ENCODE measurements around the gene PSMD1.
"Not testable (repeated sequence)": the region's sequence is repeated elsewhere in the genome, so short reads cannot be mapped to it uniquely, and the experiment has no call there.

The PSMD1 gene

GRCh38 chr2:231117922-231118613, 61.4 kb downstream of the PSMD1 start:
- DNase-seq, result peak; percentile 91

GRCh38 chr2:231118614-231118942, 61.9 kb downstream of the PSMD1 start:
- no peak for DNase-seq

GRCh38 chr2:231123362-231123898, 66.8 kb downstream of the PSMD1 start:
- peak; percentile 82 for DNase-seq

- DNase-seq, result peak; percentile 62
Observed at GRCh38 chr2:231124838-231125568, 68.3 kb downstream of the PSMD1 start, which contains the start of gene HTR2B. TSS of gene HTR2B (minus strand) at chr2:231125042. CDS start at chr2:231123764, 1,278 bp downstream.

GRCh38 chr2:231126123-231126522, 69.5 kb downstream of the PSMD1 start:
- no peak for DNase-seq

GRCh38 chr2:231127480-231127879, 70.8 kb downstream of the PSMD1 start:
- no peak for DNase-seq

- no peak for DNase-seq
Observed at GRCh38 chr2:231127936-231128335, 71.3 kb downstream of the PSMD1 start.

GRCh38 chr2:231128541-231128940, 71.9 kb downstream of the PSMD1 start:
- no peak for DNase-seq

- DNase-seq, result no peak
Observed at GRCh38 chr2:231129216-231129615, 72.5 kb downstream of the PSMD1 start.

GRCh38 chr2:231130336-231131056, 73.8 kb downstream of the PSMD1 start:
- DNase-seq, result no peak

GRCh38 chr2:231132129-231132528, 75.5 kb downstream of the PSMD1 start:
- DNase-seq, result no peak

- peak; percentile 56 for DNase-seq
Observed at GRCh38 chr2:231133365-231134099, 76.9 kb downstream of the PSMD1 start.

GRCh38 chr2:231134910-231135655, 78.4 kb downstream of the PSMD1 start:
- peak; percentile 92 for DNase-seq

- peak; percentile 99 for DNase-seq
Observed at GRCh38 chr2:231138699-231139098, 82.0 kb downstream of the PSMD1 start.

- DNase-seq, result no peak
Observed at GRCh38 chr2:231139796-231140195, 83.1 kb downstream of the PSMD1 start.

- DNase-seq, result not testable (repeated sequence)
Observed at GRCh38 chr2:231140808-231141207, 84.1 kb downstream of the PSMD1 start.

- no peak for DNase-seq
Observed at GRCh38 chr2:231144896-231145295, 88.2 kb downstream of the PSMD1 start.

GRCh38 chr2:231146665-231147064, 90.0 kb downstream of the PSMD1 start:
- no peak for DNase-seq

- DNase-seq, result no peak
Observed at GRCh38 chr2:231152800-231153557, 96.3 kb downstream of the PSMD1 start.

GRCh38 chr2:231159306-231159705, 102.6 kb downstream of the PSMD1 start:
- no peak for DNase-seq

- DNase-seq, result no peak
Observed at GRCh38 chr2:231160701-231161100, 104.0 kb downstream of the PSMD1 start.

All from NCI-H510A treated with DMSO at 0.1 percent for 48 hours (cell line).